ENCODE results near the gene KCNC3. TPM values are rescaled to one million over a fixed set of nuclear protein-coding genes. Genes with fewer than 3 reads are reported as not detected.

Gene KCNC3
- total and polyA plus RNA-seq, 10 of the 15 experiments (the other 5 are each of a cell fraction or from before 2014, with no cell fraction given), result 0.08 to 3.8 (median 0.44) TPM; not detected in 2

- intact Hi-C loops (cut with micrococcal nuclease; ENCODE audit: unreplicated experiment) (loop anchor here (5.0 to 10.0 kb wide), 3 partner anchors 175 to 535 kb away; no protein-coding TSS in a partner anchor), in situ Hi-C loops (cut with MboI) (loop anchor here (5.0 to 10.0 kb wide), 2 partner anchors 428 to 535 kb away; no protein-coding TSS in a partner anchor)
- SMC1A ChIA-PET (ENCODE audit: uncharacterized antibody, unreplicated experiment), result interaction anchor here (1.6 to 3.8 kb wide), 5 partner anchors 9 to 103 kb away, joined by 5 to 48 read pairs (median 9); partner anchors contain the start of gene NAPSA
- H3K79me2 ChIP-seq (ENCODE audit: control insufficient read depth, insufficient read depth, low read length), result no peaks in the 10 kb centered on the region
- RAD21 ChIA-PET (ENCODE audit: unreplicated experiment), result interaction anchor here (1.2 to 3.7 kb wide), 2 partner anchors 17 to 101 kb away, joined by 4 to 28 read pairs; no protein-coding TSS in a partner anchor
- H3K4me1 ChIP-seq (ENCODE audit: control insufficient read depth, insufficient read depth, low read length), result peaks cover 53% of the 10 kb centered on the region
- no peaks in the 10 kb centered on the region for H3K36me3 ChIP-seq (ENCODE audit: control insufficient read depth in 2 of 2, insufficient read depth in 2 of 2, low read length in 1 of 2)
- H3K4me2 ChIP-seq (ENCODE audit: control insufficient read depth, insufficient read depth), result peak overlapping the region; percentile 100
- no TSS peak for BruUV-seq (replicated peaks)
- H4K20me1 ChIP-seq (ENCODE audit: control insufficient read depth, insufficient read depth), result no peaks in the 10 kb centered on the region
- CTCF ChIA-PET, result interaction anchor here (0.6 to 6.2 kb wide), 5 partner anchors 8 to 102 kb away, joined by 3 to 120 read pairs (median 6); partner anchors contain the start of gene NAPSA
- no peak for FAIRE-seq
- no peak overlapping the region for H3K9ac ChIP-seq (ENCODE audit: control insufficient read depth, insufficient read depth, low read length)
- H3K4me3 ChIP-seq, result no peak overlapping the region
- POLR2A ChIA-PET, result interaction anchor here (1.6 to 2.6 kb wide), 3 partner anchors 9 to 60 kb away, joined by 6 to 11 read pairs (median 7); partner anchors contain the start of gene SPIB
- DNase-seq (ENCODE audit: low read depth, low spot score), result no peak
- peak; percentile 6 for ATAC-seq
- WGBS (ENCODE audit: insufficient coverage, insufficient replicate concordance, low lambda C conversion rate, missing lambda C conversion rate), result 46% methylated on average over 11 of the region's 11 CpGs
- H3K27me3 ChIP-seq (replicated peaks in 1 of 2; ENCODE audit: control insufficient read depth in 2 of 2, insufficient read depth in 2 of 2, low read length in 1 of 2), result no peaks in the 10 kb centered on the region
- H3K27ac ChIP-seq (ENCODE audit: control insufficient read depth, insufficient read depth), result peak overlapping the region; percentile 67
- TF ChIP-seq CHD4 (IDR thresholded peaks at IDR 0.05) (no peak), EP300 (IDR thresholded peaks at IDR 0.05; ENCODE audit: borderline replicate concordance in 1 of 2, control insufficient read depth in 1 of 2, low read depth in 2 of 2, low read length in 2 of 2) (no peak), YBX1 (IDR thresholded peaks at IDR 0.05) (no peak), BMI1 (IDR thresholded peaks at IDR 0.05; ENCODE audit: borderline replicate concordance) (no peak), CBX3 (IDR thresholded peaks at IDR 0.05; ENCODE audit: borderline replicate concordance, low read depth) (no peak), POU2F2 (IDR thresholded peaks at IDR 0.05; ENCODE audit: borderline replicate concordance, low read depth, low read length) (no peak), YY1 (IDR thresholded peaks at IDR 0.05; ENCODE audit: low read depth, low read length) (0 out of 2 replicates have a peak, but pooled peaks have one; percentile 17), NFIC (IDR thresholded peaks at IDR 0.05; ENCODE audit: low read depth, low read length) (peak; percentile 18; the same call in 1 of the 2 replicates), EED (IDR thresholded peaks at IDR 0.05; ENCODE audit: low read depth) (peak; percentile 9; the same call in 1 of the 2 replicates)
- peaks cover 2% of the 10 kb centered on the region; the same call in 2 of the 3 replicates for H3K9me3 ChIP-seq (replicated peaks; ENCODE audit: control insufficient read depth, insufficient read depth, low read length)
- H2AFZ ChIP-seq (ENCODE audit: control insufficient read depth, low read depth, low read length), result peak overlapping the region; percentile 81; the same call in 1 of the 2 replicates
These were observed 30.2 kb upstream of the KCNC3 start for GRCh38 chr19:50359328-50359818.
